GM10248 (cell line): ENCODE results near the gene IL1RAP.

Experiments used
- CTCF ChIA-PET: fragments of 300-600 bp; sonication (Branson Sonifier 250); formaldehyde crosslinking; extraction: SDS; loops from one replicate; lab custom pipeline; 2021; ENCODE audit warnings: antibody characterized with exemption; lab: Yijun Ruan, JAX
- POLR2A ChIA-PET: fragments of 350-650 bp; sonication (Branson Sonifier 250); formaldehyde crosslinking; extraction: SDS; loops from one replicate; lab custom pipeline; 2020; ENCODE audit warnings: antibody characterized with exemption; lab: Yijun Ruan, JAX
- DNase-seq: peaks from one replicate; pipeline ENCODE4 v3.0.0; 2012; ENCODE audit errors: extremely low spot score
- TF ChIP-seq, protein P1 (sequence below): IDR thresholded peaks from 2 replicates; pipeline ENCODE4 v1.5.1; 2012; ENCODE audit warnings: mild to moderate bottlenecking, low read depth; ENCODE audit errors: extremely low read depth, missing control alignments, control extremely low read depth

The IL1RAP gene

DNA sequence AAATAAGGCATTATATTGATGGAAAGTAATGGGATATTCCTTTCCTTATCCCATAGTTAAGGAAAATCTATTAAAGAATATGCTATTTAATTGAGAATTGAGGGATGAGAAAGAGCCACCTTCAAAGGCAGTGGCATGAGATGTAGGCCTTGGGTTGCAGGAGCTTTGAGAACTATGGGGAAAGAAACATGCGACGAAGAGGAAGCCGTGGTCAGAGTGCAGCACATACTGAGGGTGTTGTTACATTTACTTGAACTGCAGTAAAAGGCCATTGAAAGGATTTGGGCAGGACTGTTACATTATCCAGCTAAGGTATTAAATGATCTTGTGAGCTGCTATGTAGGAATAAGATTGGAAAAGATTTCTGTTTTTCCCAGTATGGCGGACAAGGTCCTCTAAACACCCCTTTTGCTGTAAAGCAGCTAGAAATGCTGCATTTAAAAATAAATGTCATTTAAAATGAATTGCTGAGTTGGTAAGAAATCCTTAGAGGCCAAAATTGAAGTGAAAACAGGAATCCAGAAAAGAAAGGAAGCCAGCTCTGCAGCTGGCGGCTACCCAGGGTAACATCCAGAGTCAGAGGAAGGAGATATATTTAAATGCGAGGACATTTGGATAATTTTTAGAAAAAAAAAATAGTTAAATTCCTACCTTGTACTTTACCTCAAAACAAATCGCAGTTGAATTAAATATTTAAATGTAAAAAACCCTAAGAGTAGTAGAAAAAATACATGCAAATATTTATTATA is 61.7 kb downstream of the IL1RAP start:
- POLR2A ChIA-PET, result no interaction called here
- CTCF ChIA-PET, result interaction anchor here (0.8 kb wide), 1 partner anchor 9 kb away, joined by 3 read pairs; no protein-coding TSS in a partner anchor
- TF ChIP-seq, protein P1, sequence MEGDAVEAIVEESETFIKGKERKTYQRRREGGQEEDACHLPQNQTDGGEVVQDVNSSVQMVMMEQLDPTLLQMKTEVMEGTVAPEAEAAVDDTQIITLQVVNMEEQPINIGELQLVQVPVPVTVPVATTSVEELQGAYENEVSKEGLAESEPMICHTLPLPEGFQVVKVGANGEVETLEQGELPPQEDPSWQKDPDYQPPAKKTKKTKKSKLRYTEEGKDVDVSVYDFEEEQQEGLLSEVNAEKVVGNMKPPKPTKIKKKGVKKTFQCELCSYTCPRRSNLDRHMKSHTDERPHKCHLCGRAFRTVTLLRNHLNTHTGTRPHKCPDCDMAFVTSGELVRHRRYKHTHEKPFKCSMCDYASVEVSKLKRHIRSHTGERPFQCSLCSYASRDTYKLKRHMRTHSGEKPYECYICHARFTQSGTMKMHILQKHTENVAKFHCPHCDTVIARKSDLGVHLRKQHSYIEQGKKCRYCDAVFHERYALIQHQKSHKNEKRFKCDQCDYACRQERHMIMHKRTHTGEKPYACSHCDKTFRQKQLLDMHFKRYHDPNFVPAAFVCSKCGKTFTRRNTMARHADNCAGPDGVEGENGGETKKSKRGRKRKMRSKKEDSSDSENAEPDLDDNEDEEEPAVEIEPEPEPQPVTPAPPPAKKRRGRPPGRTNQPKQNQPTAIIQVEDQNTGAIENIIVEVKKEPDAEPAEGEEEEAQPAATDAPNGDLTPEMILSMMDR, result no peak
- DNase-seq, result no peak

GRCh38 chr3:190577225-190577624 is 63.3 kb downstream of the IL1RAP start:
- CTCF ChIA-PET, result interaction anchor here (1.1 kb wide), 1 partner anchor 17 kb away, joined by 3 read pairs; no protein-coding TSS in a partner anchor
- no peak for DNase-seq
- TF ChIP-seq, protein P1, result no peak
- POLR2A ChIA-PET, result no interaction called here

DNA sequence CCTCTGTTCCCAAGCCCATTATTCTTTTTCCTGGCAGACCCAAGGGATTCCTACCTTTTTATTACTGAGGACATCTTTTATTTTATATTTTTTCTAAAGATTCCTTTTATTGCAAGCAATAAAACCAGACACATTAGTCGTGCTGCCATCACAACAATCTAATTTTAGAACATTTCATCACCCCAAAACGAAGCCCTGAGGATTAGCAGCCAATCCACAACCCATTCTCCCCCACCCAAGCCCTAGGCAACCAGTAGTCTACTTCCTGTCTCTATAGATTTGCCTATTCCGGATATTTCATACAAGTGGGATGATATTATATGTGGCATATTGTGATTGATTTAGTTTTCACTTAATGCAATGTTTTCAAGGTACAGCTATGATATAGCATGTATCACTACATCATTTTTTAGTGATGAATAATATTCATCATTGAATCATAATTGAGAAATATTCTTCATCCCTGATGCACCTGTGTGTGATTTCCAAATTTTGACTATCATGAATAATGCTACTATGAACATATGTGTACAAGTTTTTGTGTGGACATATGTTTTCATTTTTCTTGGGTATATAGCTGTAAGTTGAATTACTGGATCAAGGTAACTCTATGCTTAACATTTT is 65.7 kb downstream of the IL1RAP start:
- no peak for DNase-seq
- TF ChIP-seq, protein P1, result no peak
- POLR2A ChIA-PET, result no interaction called here
- CTCF ChIA-PET, result interaction anchor here (1.3 kb wide), 1 partner anchor 39 kb away, joined by 3 read pairs; no protein-coding TSS in a partner anchor

DNA sequence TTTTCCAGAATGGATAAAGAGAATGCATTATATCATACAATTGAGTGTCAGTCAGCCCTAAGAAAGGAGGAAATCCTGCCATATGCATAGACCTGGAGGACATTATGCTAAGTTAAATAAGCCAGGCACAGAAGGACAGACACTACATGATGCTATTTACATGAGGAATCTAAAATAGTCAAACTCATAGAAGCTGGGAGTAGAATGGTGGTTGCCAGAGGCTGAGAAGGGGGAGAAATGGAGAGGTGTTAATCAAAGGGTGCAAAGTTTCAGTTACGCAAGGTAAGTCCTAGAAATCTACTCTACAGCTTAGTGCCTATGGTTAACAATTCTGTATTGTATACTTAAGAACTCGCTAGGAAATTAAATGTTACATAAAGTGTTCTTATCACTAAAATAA is 66.5 kb downstream of the IL1RAP start:
- TF ChIP-seq, protein P1, result no peak
- CTCF ChIA-PET, result no interaction called here
- POLR2A ChIA-PET, result no interaction called here
- DNase-seq, result no peak

- ChIA-PET POLR2A (no interaction called here), CTCF (no interaction called here)
- TF ChIP-seq, protein P1, result no peak
- DNase-seq, result no peak
These were observed 67.2 kb downstream of the IL1RAP start for GRCh38 chr3:190581041-190581541.

- ChIA-PET CTCF (interaction anchor here (1.5 kb wide), 1 partner anchor 13 kb away, joined by 3 read pairs; no protein-coding TSS in a partner anchor), POLR2A (no interaction called here)
- no peak for DNase-seq
- TF ChIP-seq, protein P1, result no peak
These were observed 68.8 kb downstream of the IL1RAP start for GRCh38 chr3:190582667-190583066.
